Prostate gland (tissue), 2 donors: ENCODE data around the gene COX7C. TPM values are rescaled to one million over a fixed set of nuclear protein-coding genes. Genes with fewer than 3 reads are reported as not detected.
"Not testable (repeated sequence)": the region's sequence is repeated elsewhere in the genome, so short reads cannot be mapped to it uniquely, and the experiment has no call there.

Source experiments
- DNase-seq: peaks from one replicate; pipeline ENCODE4 v3.0.0-alpha.2; 2019; ENCODE audit warnings: low spot score
- H3K27ac ChIP-seq, 2 donors: fragments of 200-600 bp; sonication (generic); 2 replicates each; pipeline ENCODE4 v1.5.1; 2017 to 2019
- H3K27me3 ChIP-seq: fragments of 200-600 bp; sonication (generic); replicated peaks from 2 replicates; pipeline ENCODE4 v1.5.1; 2019; ENCODE audit not compliant: insufficient read depth
- H3K36me3 ChIP-seq, 2 donors: fragments of 200-600 bp; sonication (generic); 1 replicate in 1 of 2; 2 replicates in 1 of 2; pipeline versions ENCODE4 v1.5.1 to v1.8.1; 2017 to 2019
- H3K4me1 ChIP-seq: fragments of 200-600 bp; sonication (generic); replicated peaks from 2 replicates; pipeline ENCODE4 v1.5.1; 2019
- H3K4me3 ChIP-seq, 2 donors: fragments of 200-600 bp; sonication (generic); 2 replicates each; pipeline ENCODE4 v1.5.1; 2017 to 2019
- H3K9me3 ChIP-seq: fragments of 200-600 bp; sonication (generic); 2 replicates; pipeline ENCODE4 v1.5.1; 2017
- CTCF ChIP-seq, 4 experiments: fragments of 200-600 bp in 2 of 4; fragments of 450-650 bp in 2 of 4; sonication (generic) in 2 of 4; IDR thresholded peaks; 1 replicate in 3 of 4; 2 replicates in 1 of 4; pipeline ENCODE4 v1.5.1; 2016 to 2019; ENCODE audit warnings: antibody characterized with exemption in 4 of 4, mild to moderate bottlenecking in 2 of 4, moderate library complexity in 2 of 4
- POLR2A ChIP-seq: fragments of 450-650 bp; IDR thresholded peaks from one replicate; pipeline ENCODE4 v1.6.1; 2016; ENCODE audit warnings: antibody characterized with exemption, mild to moderate bottlenecking
- POLR2AphosphoS5 ChIP-seq: sonication (generic); formaldehyde crosslinking; IDR thresholded peaks from one replicate; pipeline ENCODE4 v1.6.1; 2017; ENCODE audit warnings: antibody characterized with exemption
- WGBS: methylation state at CpG from one replicate; pipeline ENCODE4 v1.1.5; 2018; 5-methylcytosine and 5-hydroxymethylcytosine counted together
- intact Hi-C: fragments of 100-400 bp; cut with DNase I; formaldehyde crosslinking; loops from one replicate; pipeline ENCODE4 v1.14.2; 2022
- total RNA-seq, 2 donors: library from RNA; depleted of rRNA; stranded (reverse); fragments of >200 nt; gene quantifications; one replicate each; pipeline ENCODE4 v1.1.0, GENCODE V29; 2016

Gene COX7C
- total RNA-seq, 2 donors from 2014 or later, result 447 to 458 TPM

GRCh38 chr5:86644843-86645242 lies 27.1 kb downstream of the COX7C start:
- H3K9me3 ChIP-seq, result no peaks in the 10 kb centered on the region

GRCh38 chr5:86645885-86646284 lies 28.1 kb downstream of the COX7C start:
- intact Hi-C loops, result no loop called here
- H3K36me3 ChIP-seq, result no peaks in the 10 kb centered on the region
- H3K27ac ChIP-seq, result no peak overlapping the region

More at GRCh38 chr5:86644843-86645242, 27.1 kb downstream of the COX7C start:
- TF ChIP-seq CTCF (IDR thresholded peaks at IDR 0.05) (no peak), POLR2A (no peak), POLR2AphosphoS5 (no peak)
- DNase-seq, result no peak
- intact Hi-C loops, result no loop called here
- no peaks in the 10 kb centered on the region for H3K36me3 ChIP-seq
- WGBS, result 86% methylated on average over 3 of the region's 3 CpGs
- H3K4me1 ChIP-seq, result no peaks in the 10 kb centered on the region
- no peak overlapping the region for H3K4me3 ChIP-seq
- H3K27me3 ChIP-seq, result no peaks in the 10 kb centered on the region
- H3K27ac ChIP-seq, result no peak overlapping the region

GRCh38 chr5:86646671-86647070 lies 28.9 kb downstream of the COX7C start:
- WGBS, result 95% methylated on average over 1 of the region's 1 CpG
- TF ChIP-seq POLR2AphosphoS5 (no peak), POLR2A (no peak), CTCF (IDR thresholded peaks at IDR 0.05) (no peak)
- no peak for DNase-seq

More at GRCh38 chr5:86645885-86646284, 28.1 kb downstream of the COX7C start:
- no peak for DNase-seq
- TF ChIP-seq CTCF (IDR thresholded peaks at IDR 0.05), result no peak
- no peak for TF ChIP-seq POLR2A
- no peak for TF ChIP-seq POLR2AphosphoS5
- Histone ChIP-seq H3K27me3 (no peaks in the 10 kb centered on the region), H3K4me1 (no peaks in the 10 kb centered on the region), H3K9me3 (no peaks in the 10 kb centered on the region), H3K4me3 (no peak overlapping the region)

GRCh38 chr5:86649832-86650505 lies 32.2 kb downstream of the COX7C start:
- no peaks in the 10 kb centered on the region for H3K4me1 ChIP-seq
- TF ChIP-seq POLR2A (no peak), POLR2AphosphoS5 (no peak), CTCF (IDR thresholded peaks at IDR 0.05) (no peak)
- H3K9me3 ChIP-seq, result no peaks in the 10 kb centered on the region
- H3K4me3 ChIP-seq, result no peak overlapping the region
- intact Hi-C loops, result no loop called here
- WGBS, result 71% methylated on average over 3 of the region's 3 CpGs
- no peak overlapping the region for H3K27ac ChIP-seq
- DNase-seq, result no peak
- H3K36me3 ChIP-seq, result no peaks in the 10 kb centered on the region
- H3K27me3 ChIP-seq, result no peaks in the 10 kb centered on the region

More at GRCh38 chr5:86646671-86647070, 28.9 kb downstream of the COX7C start:
- H3K4me1 ChIP-seq, result no peaks in the 10 kb centered on the region
- no peaks in the 10 kb centered on the region for H3K36me3 ChIP-seq
- H3K9me3 ChIP-seq, result no peaks in the 10 kb centered on the region
- intact Hi-C loops, result no loop called here
- H3K27ac ChIP-seq, result no peak overlapping the region
- H3K4me3 ChIP-seq, result no peak overlapping the region
- H3K27me3 ChIP-seq, result no peaks in the 10 kb centered on the region

- H3K4me3 ChIP-seq, H3K27me3 ChIP-seq, H3K27ac ChIP-seq, H3K4me1 ChIP-seq, H3K36me3 ChIP-seq, DNase-seq, intact Hi-C loops, H3K9me3 ChIP-seq: not testable (repeated sequence)
- WGBS, result 87% methylated on average over 2 of the region's 2 CpGs
Measured at GRCh38 chr5:86660771-86661170, 43.0 kb downstream of the COX7C start.
